Thoracic aorta (tissue), 2 donors: Measurements from ENCODE around the gene MACROH2A2. TPM values are rescaled to one million over a fixed set of nuclear protein-coding genes. Genes with fewer than 3 reads are reported as not detected.
"Not testable (repeated sequence)": the region's sequence is repeated elsewhere in the genome, so short reads cannot be mapped to it uniquely, and the experiment has no call there.

ENCODE experiments used
- ATAC-seq: fragments of 150-250 bp; one replicate; pipeline ENCODE4 v1.8.0; 2017; ENCODE audit warnings: low read depth; ENCODE audit not compliant: insufficient number of reproducible peaks, low FRiP score
- DNase-seq: peaks from one replicate; pipeline ENCODE4 v3.0.0-alpha.2; 2020; ENCODE audit warnings: low spot score
- H3K27ac ChIP-seq, 2 donors: fragments of 200-600 bp; sonication (generic); 1 replicate in 1 of 2; 2 replicates in 1 of 2; pipeline ENCODE4 v1.5.1; 2016; ENCODE audit warnings: mild to moderate bottlenecking in 2 of 2, moderate library complexity in 2 of 2
- H3K27me3 ChIP-seq: fragments of 200-600 bp; sonication (generic); replicated peaks from 2 replicates; pipeline ENCODE4 v1.6.0; 2016; ENCODE audit warnings: mild to moderate bottlenecking; ENCODE audit not compliant: insufficient read depth
- H3K36me3 ChIP-seq: fragments of 200-600 bp; sonication (generic); one replicate; pipeline ENCODE4 v1.5.1; 2016
- H3K4me1 ChIP-seq, 2 donors: fragments of 200-600 bp; sonication (generic); 1 replicate in 1 of 2; 2 replicates in 1 of 2; pipeline versions ENCODE4 v1.5.1 to v1.6.0; 2016; ENCODE audit warnings: low read depth in 2 of 2, mild to moderate bottlenecking in 1 of 2; ENCODE audit not compliant: control insufficient read depth in 1 of 2
- H3K4me3 ChIP-seq: fragments of 200-600 bp; sonication (generic); 2 replicates; pipeline ENCODE4 v1.5.1; 2016; ENCODE audit warnings: mild to moderate bottlenecking
- H3K9me3 ChIP-seq: fragments of 200-600 bp; sonication (generic); 2 replicates; pipeline ENCODE4 v1.5.1; 2016
- CTCF ChIP-seq: fragments of 200-600 bp; sonication (generic); IDR thresholded peaks from one replicate; pipeline ENCODE4 v1.5.1; 2019; ENCODE audit warnings: antibody characterized with exemption
- total RNA-seq, 2 donors: library from RNA; depleted of rRNA; stranded (reverse); fragments of >200 nt; gene quantifications; one replicate each; pipeline versions ENCODE4 v1.1.0 to v1.2.3, GENCODE V29; 2016

The MACROH2A2 gene
- total RNA-seq, 2 donors from 2014 or later: 0.68 to 8.5 TPM

GRCh38 chr10:70122742-70123141 lies 70.1 kb downstream of the MACROH2A2 start:
- Histone ChIP-seq H3K27me3 (no peaks in the 10 kb centered on the region), H3K36me3 (peaks cover 22% of the 10 kb centered on the region), H3K4me1 (no peaks in the 10 kb centered on the region), H3K27ac (no peak overlapping the region), H3K9me3 (no peaks in the 10 kb centered on the region), H3K4me3 (no peak overlapping the region)
- ATAC-seq (no peak), DNase-seq (no peak)
- TF ChIP-seq CTCF: no peak

GRCh38 chr10:70123166-70123565 lies 70.5 kb downstream of the MACROH2A2 start:
- H3K27ac ChIP-seq, H3K4me3 ChIP-seq, DNase-seq, H3K27me3 ChIP-seq, ATAC-seq, H3K9me3 ChIP-seq, H3K4me1 ChIP-seq: not testable (repeated sequence)
- H3K36me3 ChIP-seq: peaks cover 22% of the 10 kb centered on the region

DNA sequence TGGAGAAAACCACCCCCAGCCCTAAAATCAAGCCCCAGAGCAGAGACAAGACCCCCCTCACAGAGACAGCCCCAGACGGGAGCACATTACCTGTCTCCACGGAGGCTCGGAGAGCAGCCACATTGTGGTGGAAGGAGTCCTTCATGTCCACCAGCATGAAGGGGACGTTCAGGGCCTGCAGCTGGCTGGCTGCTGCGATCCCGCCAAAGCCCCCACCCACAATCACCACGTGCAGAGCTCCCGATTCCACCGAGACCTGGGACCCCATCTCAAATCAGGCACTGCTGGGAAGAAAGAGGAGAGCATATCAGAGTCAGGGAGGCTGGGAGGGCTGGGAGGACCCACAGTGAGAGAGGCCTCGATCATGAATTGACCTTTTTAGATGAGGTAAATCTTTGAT lies 71.2 kb downstream of the MACROH2A2 start:
- peaks cover 18% of the 10 kb centered on the region for H3K36me3 ChIP-seq
- no peak for TF ChIP-seq CTCF
- DNase-seq (no peak), ATAC-seq (no peak)
- H3K9me3 ChIP-seq: no peaks in the 10 kb centered on the region
- no peak overlapping the region for H3K27ac ChIP-seq
- H3K4me3 ChIP-seq: no peak overlapping the region
- H3K27me3 ChIP-seq: no peaks in the 10 kb centered on the region
- H3K4me1 ChIP-seq: no peaks in the 10 kb centered on the region

- H3K4me1 ChIP-seq: no peaks in the 10 kb centered on the region
- no peaks in the 10 kb centered on the region for H3K27me3 ChIP-seq
- H3K27ac ChIP-seq: no peak overlapping the region
- DNase-seq (no peak), ATAC-seq (no peak)
- no peaks in the 10 kb centered on the region for H3K9me3 ChIP-seq
- no peak overlapping the region for H3K4me3 ChIP-seq
- H3K36me3 ChIP-seq: peaks cover 15% of the 10 kb centered on the region
- no peak for TF ChIP-seq CTCF
Measured at GRCh38 chr10:70124415-70124814, 71.8 kb downstream of the MACROH2A2 start.

DNA sequence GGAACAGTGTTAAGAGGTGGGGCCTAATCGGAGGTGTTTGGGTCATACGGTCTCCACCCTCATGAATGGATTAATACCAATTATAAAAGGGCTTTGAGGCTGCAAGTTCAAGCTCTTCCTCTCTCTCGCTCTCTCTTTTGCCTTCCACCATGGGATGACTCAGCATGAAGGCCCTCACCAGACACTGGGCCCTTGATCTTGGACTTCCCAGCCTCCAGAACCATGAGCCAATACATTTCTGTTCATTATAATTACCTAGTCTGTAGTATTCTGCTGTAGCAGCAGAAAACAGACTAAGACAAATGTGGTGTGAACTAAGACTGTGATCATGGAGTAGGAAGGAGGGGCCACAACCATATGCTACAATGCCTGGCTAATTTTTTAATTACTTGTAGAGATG lies 72.3 kb downstream of the MACROH2A2 start:
- DNase-seq: no peak
- ATAC-seq: no peak
- no peaks in the 10 kb centered on the region for H3K9me3 ChIP-seq
- H3K4me3 ChIP-seq: no peak overlapping the region
- H3K36me3 ChIP-seq: peaks cover 10% of the 10 kb centered on the region
- no peak for TF ChIP-seq CTCF
- no peak overlapping the region for H3K27ac ChIP-seq
- H3K4me1 ChIP-seq: no peaks in the 10 kb centered on the region
- no peaks in the 10 kb centered on the region for H3K27me3 ChIP-seq

- ATAC-seq: no peak
- DNase-seq: no peak
- no peaks in the 10 kb centered on the region for H3K36me3 ChIP-seq
- H3K9me3 ChIP-seq: no peaks in the 10 kb centered on the region
- H3K27me3 ChIP-seq: no peaks in the 10 kb centered on the region
- no peak overlapping the region for H3K4me3 ChIP-seq
- TF ChIP-seq CTCF: no peak
- peaks cover under 1 to 2% of the 10 kb centered on the region in 2 donors for H3K4me1 ChIP-seq
- no peak overlapping the region for H3K27ac ChIP-seq
Measured at GRCh38 chr10:70125918-70126552, 73.4 kb downstream of the MACROH2A2 start.
